SK-N-SH (cell line): Measurements from ENCODE around the gene DOHH. TPM values are rescaled to one million over a fixed set of nuclear protein-coding genes. Genes with fewer than 3 reads are reported as not detected.

Experiments used
- CTCF ChIA-PET: fragments of 300-600, 350-600 bp; formaldehyde crosslinking; extraction: SDS; loops from one replicate; lab custom pipeline; 2021; lab: Yijun Ruan, JAX
- POLR2A ChIA-PET: fragments of 350-600 bp; sonication (Branson Sonifier 250); formaldehyde crosslinking; extraction: SDS; loops from one replicate; lab custom pipeline; 2020; ENCODE audit warnings: antibody characterized with exemption, inconsistent platforms; lab: Yijun Ruan, JAX
- DNase-seq: peaks from one replicate; pipeline ENCODE4 v3.0.0; 2012
- H2AFZ ChIP-seq: fragments of 200-600 bp; sonication (generic); 2 replicates; pipeline ENCODE4 v1.8.1; 2016; ENCODE audit warnings: antibody characterized with exemption, mild to moderate bottlenecking, low read depth
- H3F3A ChIP-seq: fragments of 200-600 bp; sonication (generic); replicated peaks from 2 replicates; pipeline ENCODE3; 2016; ENCODE audit warnings: antibody characterized with exemption, mild to moderate bottlenecking; ENCODE audit not compliant: insufficient read depth
- H3K27ac ChIP-seq, 2 experiments: fragments of 200-500 bp in 1 of 2; fragments of 200-600 bp in 1 of 2; sonication (Bioruptor generic) in 1 of 2; sonication (generic), shearing (Covaris generic) in 1 of 2; 2 replicates each; pipeline versions ENCODE4 v1.5.1 to v1.6.1; 2014 to 2016; ENCODE audit warnings: low read depth in 2 of 2, inconsistent platforms in 1 of 2, low read length in 1 of 2, mild to moderate bottlenecking in 1 of 2, mixed read lengths in 1 of 2
- H3K27me3 ChIP-seq: fragments of 200-600 bp; sonication (generic), shearing (Covaris generic); 2 replicates; pipeline ENCODE4 v1.6.1; 2016; ENCODE audit warnings: mixed run types; ENCODE audit not compliant: insufficient read depth
- H3K36me3 ChIP-seq, 2 experiments: fragments of 200-500 bp in 1 of 2; fragments of 200-600 bp in 1 of 2; sonication (Bioruptor generic) in 1 of 2; sonication (generic) in 1 of 2; replicated peaks in 1 of 2; 2 replicates each; pipeline versions ENCODE3 to v1.5.1; 2014 to 2016; ENCODE audit warnings: low read length in 1 of 2, mild to moderate bottlenecking in 1 of 2; ENCODE audit not compliant: insufficient read depth in 2 of 2, control insufficient read depth in 1 of 2
- H3K4me1 ChIP-seq, 2 experiments: fragments of 200-500 bp in 1 of 2; fragments of 200-600 bp in 1 of 2; sonication (Bioruptor generic) in 1 of 2; sonication (generic), shearing (Covaris generic) in 1 of 2; 2 replicates each; pipeline versions ENCODE4 v1.5.1 to v1.6.1; 2014 to 2016; ENCODE audit warnings: low read depth in 1 of 2, low read length in 1 of 2, mixed run types in 1 of 2; ENCODE audit not compliant: insufficient read depth in 2 of 2, control insufficient read depth in 1 of 2
- H3K4me2 ChIP-seq: fragments of 200-600 bp; sonication (generic), shearing (Covaris generic); 2 replicates; pipeline ENCODE4 v1.6.1; 2017; ENCODE audit warnings: mixed run types
- H3K4me3 ChIP-seq, 2 experiments: fragments of 200-500 bp in 1 of 2; fragments of 200-600 bp in 1 of 2; sonication (Bioruptor generic) in 1 of 2; sonication (generic), shearing (Covaris generic) in 1 of 2; 2 replicates each; pipeline versions ENCODE4 v1.5.1 to v1.8.1; 2014 to 2016; ENCODE audit warnings: low read depth in 2 of 2, inconsistent platforms in 1 of 2, low read length in 1 of 2, mild to moderate bottlenecking in 1 of 2, mixed read lengths in 1 of 2, moderate library complexity in 1 of 2
- H3K79me2 ChIP-seq: fragments of 200-600 bp; sonication (generic); 2 replicates; pipeline ENCODE4 v1.8.1; 2017; ENCODE audit warnings: mild to moderate bottlenecking; ENCODE audit not compliant: insufficient read depth
- H3K9ac ChIP-seq: fragments of 200-600 bp; sonication (generic); 2 replicates; pipeline ENCODE4 v1.6.1; 2017; ENCODE audit warnings: mixed run types
- H3K9me2 ChIP-seq: fragments of 200-600 bp; sonication (generic); 2 replicates; pipeline ENCODE4 v1.6.1; 2017; ENCODE audit warnings: mixed run types
- H3K9me3 ChIP-seq: fragments of 200-600 bp; sonication (generic); 2 replicates; pipeline ENCODE4 v1.6.1; 2017; ENCODE audit warnings: mixed run types, mild to moderate bottlenecking, moderate library complexity
- H4K20me1 ChIP-seq: fragments of 200-600 bp; sonication (generic); 2 replicates; pipeline ENCODE4 v1.6.1; 2017; ENCODE audit warnings: mild to moderate bottlenecking, mixed run types; ENCODE audit not compliant: insufficient read depth
- CHD2 ChIP-seq: fragments of 150-350 bp; IDR thresholded peaks from 2 replicates; pipeline ENCODE4 v1.6.1; 2018; ENCODE audit warnings: low read length; ENCODE audit not compliant: partially characterized antibody
- EP300 ChIP-seq, 2 experiments: IDR thresholded peaks; 2 replicates each; pipeline versions ENCODE4 v1.4.0 to v1.6.1; 2012; ENCODE audit warnings: borderline replicate concordance in 1 of 2, low read depth in 1 of 2, low read length in 1 of 2
- GABPA ChIP-seq: IDR thresholded peaks from 2 replicates; pipeline ENCODE4 v1.4.0; 2012; ENCODE audit warnings: low read depth, mild to moderate bottlenecking
- MXI1 ChIP-seq: IDR thresholded peaks from 2 replicates; pipeline ENCODE4 v1.6.1; 2012; ENCODE audit warnings: mild to moderate bottlenecking, low read depth, low read length, improper control_type of control experiment
- POLR2AphosphoS5 ChIP-seq: IDR thresholded peaks from 2 replicates; pipeline ENCODE4 v1.6.1; 2012; ENCODE audit warnings: low read depth, low read length
- RAD21 ChIP-seq: IDR thresholded peaks from 2 replicates; pipeline ENCODE4 v1.6.1; 2012; ENCODE audit warnings: mild to moderate bottlenecking, low read length
- RCOR1 ChIP-seq: fragments of 150-350 bp; IDR thresholded peaks from 2 replicates; pipeline ENCODE4 v1.6.1; 2017; ENCODE audit warnings: antibody characterized with exemption, low read length
- REST ChIP-seq: IDR thresholded peaks from 2 replicates; pipeline ENCODE4 v1.6.1; 2012; ENCODE audit warnings: mild to moderate bottlenecking, low read depth, low read length, moderate library complexity
- SIN3A ChIP-seq: IDR thresholded peaks from 2 replicates; pipeline ENCODE4 v1.6.1; 2012; ENCODE audit warnings: low read depth, mild to moderate bottlenecking, low read length, moderate library complexity, borderline replicate concordance
- SMC3 ChIP-seq: IDR thresholded peaks from 2 replicates; pipeline ENCODE4 v1.6.1; 2012; ENCODE audit warnings: low read depth, low read length, improper control_type of control experiment
- USF1 ChIP-seq: IDR thresholded peaks from 2 replicates; pipeline ENCODE4 v1.4.0; 2012; ENCODE audit warnings: low read depth, borderline replicate concordance
- USF2 ChIP-seq: fragments of 150-350 bp; IDR thresholded peaks from 2 replicates; pipeline ENCODE4 v1.6.1; 2017; ENCODE audit warnings: antibody characterized with exemption, low read length, low read depth, borderline replicate concordance
- WGBS: methylation state at CpG from one replicate; pipeline ENCODE4 v1.1.6; 2017; ENCODE audit warnings: low lambda C conversion rate; 5-methylcytosine and 5-hydroxymethylcytosine counted together
- polyA plus RNA-seq, 3 experiments: library from polyadenylated mRNA; depleted of rRNA; stranded (reverse); fragments of >200 nt; gene quantifications; 2 replicates each; pipeline ENCODE4 v1.2.3, GENCODE V29; 2012
- TF ChIP-seq, protein P1 (sequence below): IDR thresholded peaks from 2 replicates; pipeline ENCODE4 v1.4.0; 2012; ENCODE audit warnings: low read depth

Gene DOHH
- polyA plus RNA-seq, 1 of the 3 experiments (the other 2 are of a cell fraction) = 14.3 TPM

DNA sequence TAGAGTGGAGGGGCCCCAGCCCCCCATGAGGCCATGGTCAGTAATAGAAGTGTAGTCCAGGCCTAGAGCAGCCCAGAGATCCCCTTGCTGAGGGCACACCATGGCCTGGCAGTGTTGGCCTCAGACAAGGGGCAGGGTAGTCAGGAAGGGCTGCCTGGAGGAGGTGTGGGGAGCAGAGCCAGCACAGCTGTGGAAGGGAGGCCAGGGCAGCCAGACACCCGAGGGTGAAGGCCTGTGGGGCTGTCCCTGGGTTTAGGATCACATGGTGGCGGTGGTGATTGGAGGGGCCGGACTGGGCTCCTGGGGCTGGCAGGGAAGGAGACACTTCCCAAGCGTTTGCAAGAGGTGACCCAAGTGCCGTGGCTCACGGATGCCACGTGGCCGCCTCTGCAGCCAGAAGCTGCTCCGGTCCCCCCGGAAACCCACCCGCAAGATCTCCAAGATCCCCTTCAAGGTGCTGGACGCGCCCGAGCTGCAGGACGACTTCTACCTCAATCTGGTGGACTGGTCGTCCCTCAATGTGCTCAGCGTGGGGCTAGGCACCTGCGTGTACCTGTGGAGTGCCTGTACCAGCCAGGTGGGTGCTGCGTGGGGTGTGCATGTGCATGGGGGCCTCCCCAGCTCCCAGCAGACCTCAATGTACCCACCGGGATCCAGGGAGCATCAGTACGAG, 26.9 kb upstream of the DOHH start:
- ChIA-PET CTCF (interaction anchor here (0.7 to 1.6 kb wide), 5 partner anchors 10 to 179 kb away, joined by 3 to 4 read pairs (median 4); no protein-coding TSS in a partner anchor), POLR2A (no interaction called here)
- H3K4me2 ChIP-seq = no peak overlapping the region
- H3K27ac ChIP-seq = no peak overlapping the region
- H3K27me3 ChIP-seq = no peaks in the 10 kb centered on the region
- H3K4me3 ChIP-seq = no peak overlapping the region
- no peak overlapping the region for H2AFZ ChIP-seq
- DNase-seq = no peak
- WGBS = 90% methylated on average over 10 of the region's 21 CpGs
- H3K9me3 ChIP-seq = no peaks in the 10 kb centered on the region
- H3K4me1 ChIP-seq = no peaks in the 10 kb centered on the region
- H3K9me2 ChIP-seq = no peaks in the 10 kb centered on the region
- peaks cover 16% of the 10 kb centered on the region; the same call in 1 of the 2 replicates for H3K79me2 ChIP-seq
- H3K36me3 ChIP-seq = peaks cover 8 to 45% of the 10 kb centered on the region in 2 experiments
- peaks cover 16% of the 10 kb centered on the region for H4K20me1 ChIP-seq
- TF ChIP-seq USF1 (no peak), SMC3 (no peak), REST (no peak), RAD21 (no peak), USF2 (no peak), MXI1 (no peak), CHD2 (no peak), POLR2AphosphoS5 (no peak), RCOR1 (no peak), GABPA (no peak), SIN3A (no peak), EP300 (IDR thresholded peaks at IDR 0.05; ENCODE audit: borderline replicate concordance in 1 of 2, low read depth in 1 of 2, low read length in 1 of 2) (no peak)
- TF ChIP-seq, protein P1, sequence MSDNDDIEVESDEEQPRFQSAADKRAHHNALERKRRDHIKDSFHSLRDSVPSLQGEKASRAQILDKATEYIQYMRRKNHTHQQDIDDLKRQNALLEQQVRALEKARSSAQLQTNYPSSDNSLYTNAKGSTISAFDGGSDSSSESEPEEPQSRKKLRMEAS = no peak
- no peak overlapping the region for H3K9ac ChIP-seq
- H3F3A ChIP-seq = no peaks in the 10 kb centered on the region
